Bronchial epithelial cell (primary cell): ENCODE measurements around the gene WASL. TPM values are rescaled to one million over a fixed set of nuclear protein-coding genes. Genes with fewer than 3 reads are reported as not detected.

Experiments used
- DNase-seq: peaks from one replicate; pipeline ENCODE4 v3.0.0-alpha.2; 2010; ENCODE audit warnings: low read depth
- FAIRE-seq: peaks from 2 replicates; lab custom pipeline; 2011; peaks lifted over from hg19 to GRCh38; lab: Jason Lieb, UNC
- H3K27me3 ChIP-seq: 2 replicates; pipeline ENCODE4 v1.5.1; 2011; ENCODE audit warnings: low read length; ENCODE audit not compliant: control insufficient read depth, insufficient read depth
- H3K36me3 ChIP-seq: 2 replicates; pipeline ENCODE4 v1.5.1; 2011; ENCODE audit warnings: low read length; ENCODE audit not compliant: control insufficient read depth, insufficient read depth
- H3K4me3 ChIP-seq: 2 replicates; pipeline ENCODE4 v1.5.1; 2011; ENCODE audit warnings: mild to moderate bottlenecking, low read depth, low read length, control low read depth
- total RNA-seq: library from RNA; depleted of rRNA; stranded (reverse); fragments of >200 nt; gene quantifications from 2 replicates; pipeline ENCODE4 v1.2.1, GENCODE V29; 2014
- TF ChIP-seq, protein P1 (sequence below): IDR thresholded peaks from 2 replicates; pipeline ENCODE4 v1.5.1; 2011; ENCODE audit warnings: mild to moderate bottlenecking, moderate library complexity, low read length, control low read depth, inconsistent platforms; ENCODE audit not compliant: insufficient read depth, severe bottlenecking

Gene WASL
- total RNA-seq, 1 donor from 2014 or later: 15.0 TPM

DNA sequence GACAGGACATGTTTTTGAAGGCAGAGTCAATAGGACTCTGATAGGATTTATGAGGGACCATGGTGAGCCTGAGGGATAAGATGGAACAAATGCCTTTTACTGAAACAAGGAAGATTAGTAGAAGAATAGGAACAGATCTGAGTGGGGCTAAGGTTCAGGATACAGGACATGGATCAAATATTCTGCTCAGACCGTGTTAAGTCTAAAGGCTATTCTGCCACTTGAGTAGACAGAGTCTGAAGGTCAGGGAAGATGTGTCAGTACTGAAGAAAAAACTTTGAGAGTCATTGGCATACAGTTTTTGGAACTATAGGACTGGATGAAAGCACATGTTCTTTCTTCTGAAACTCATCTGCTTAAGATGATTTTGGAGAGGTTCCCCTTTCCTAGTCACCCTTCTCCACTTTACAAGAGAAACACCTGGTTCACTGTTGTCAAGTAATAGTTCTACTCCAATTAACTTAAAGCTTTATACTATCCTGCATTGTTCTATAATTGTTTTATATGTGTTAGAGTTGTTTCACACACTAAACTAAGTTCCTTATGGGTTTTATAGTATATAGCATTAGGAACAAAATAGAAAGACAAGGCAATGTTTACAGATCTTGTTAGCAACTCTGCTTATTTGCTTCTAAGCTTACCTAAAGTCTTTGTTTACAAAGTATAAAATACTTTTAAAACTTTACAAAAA, 43.4 kb downstream of the WASL start:
- TF ChIP-seq, protein P1, sequence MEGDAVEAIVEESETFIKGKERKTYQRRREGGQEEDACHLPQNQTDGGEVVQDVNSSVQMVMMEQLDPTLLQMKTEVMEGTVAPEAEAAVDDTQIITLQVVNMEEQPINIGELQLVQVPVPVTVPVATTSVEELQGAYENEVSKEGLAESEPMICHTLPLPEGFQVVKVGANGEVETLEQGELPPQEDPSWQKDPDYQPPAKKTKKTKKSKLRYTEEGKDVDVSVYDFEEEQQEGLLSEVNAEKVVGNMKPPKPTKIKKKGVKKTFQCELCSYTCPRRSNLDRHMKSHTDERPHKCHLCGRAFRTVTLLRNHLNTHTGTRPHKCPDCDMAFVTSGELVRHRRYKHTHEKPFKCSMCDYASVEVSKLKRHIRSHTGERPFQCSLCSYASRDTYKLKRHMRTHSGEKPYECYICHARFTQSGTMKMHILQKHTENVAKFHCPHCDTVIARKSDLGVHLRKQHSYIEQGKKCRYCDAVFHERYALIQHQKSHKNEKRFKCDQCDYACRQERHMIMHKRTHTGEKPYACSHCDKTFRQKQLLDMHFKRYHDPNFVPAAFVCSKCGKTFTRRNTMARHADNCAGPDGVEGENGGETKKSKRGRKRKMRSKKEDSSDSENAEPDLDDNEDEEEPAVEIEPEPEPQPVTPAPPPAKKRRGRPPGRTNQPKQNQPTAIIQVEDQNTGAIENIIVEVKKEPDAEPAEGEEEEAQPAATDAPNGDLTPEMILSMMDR: no peak
- no peak for FAIRE-seq
- H3K4me3 ChIP-seq: no peak overlapping the region
- H3K27me3 ChIP-seq: no peaks in the 10 kb centered on the region
- DNase-seq: no peak
- peaks cover 3% of the 10 kb centered on the region for H3K36me3 ChIP-seq

DNA sequence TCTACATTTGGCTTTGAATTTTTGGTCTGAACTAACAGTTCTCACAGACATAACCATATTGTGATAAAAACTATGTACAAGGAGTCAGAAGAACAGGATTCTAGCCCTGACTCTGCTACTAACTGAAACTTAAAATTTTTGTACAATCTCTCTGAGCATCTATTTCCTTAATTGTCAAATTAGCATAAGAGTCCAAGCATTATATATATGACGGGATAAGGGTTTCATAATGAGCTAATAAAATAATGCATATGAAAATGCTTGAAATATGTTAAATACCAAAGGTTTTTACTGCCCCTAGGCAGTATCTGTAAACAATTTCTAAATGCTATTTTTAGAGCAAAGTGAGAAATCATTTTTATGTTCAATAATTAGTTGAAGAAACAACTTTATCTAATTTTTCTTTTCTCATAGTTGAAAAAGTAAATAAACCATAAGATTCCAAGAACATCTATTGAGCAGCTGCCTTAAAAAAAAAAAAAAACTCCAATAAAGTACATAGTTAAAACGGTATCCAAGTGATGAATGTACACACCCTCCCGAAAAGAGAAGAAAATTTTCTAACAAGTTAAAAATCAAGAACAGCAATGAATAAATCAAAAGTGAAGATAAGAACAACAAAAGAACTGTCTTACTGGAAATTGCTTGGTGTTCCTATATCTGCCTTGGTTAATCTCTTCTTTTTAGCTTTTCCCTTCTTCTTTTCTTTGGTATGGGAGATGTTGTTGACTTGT, 52.7 kb downstream of the WASL start:
- TF ChIP-seq, protein P1: no peak
- no peak for FAIRE-seq
- DNase-seq: no peak
- no peak overlapping the region for H3K4me3 ChIP-seq
- H3K36me3 ChIP-seq: peaks cover 8% of the 10 kb centered on the region
- no peaks in the 10 kb centered on the region for H3K27me3 ChIP-seq

GRCh38 chr7:123692471-123692877, 56.3 kb downstream of the WASL start:
- FAIRE-seq (no peak), DNase-seq (no peak)
- H3K4me3 ChIP-seq: no peak overlapping the region
- no peaks in the 10 kb centered on the region for H3K27me3 ChIP-seq
- peaks cover 5% of the 10 kb centered on the region for H3K36me3 ChIP-seq
- TF ChIP-seq, protein P1: no peak

DNA sequence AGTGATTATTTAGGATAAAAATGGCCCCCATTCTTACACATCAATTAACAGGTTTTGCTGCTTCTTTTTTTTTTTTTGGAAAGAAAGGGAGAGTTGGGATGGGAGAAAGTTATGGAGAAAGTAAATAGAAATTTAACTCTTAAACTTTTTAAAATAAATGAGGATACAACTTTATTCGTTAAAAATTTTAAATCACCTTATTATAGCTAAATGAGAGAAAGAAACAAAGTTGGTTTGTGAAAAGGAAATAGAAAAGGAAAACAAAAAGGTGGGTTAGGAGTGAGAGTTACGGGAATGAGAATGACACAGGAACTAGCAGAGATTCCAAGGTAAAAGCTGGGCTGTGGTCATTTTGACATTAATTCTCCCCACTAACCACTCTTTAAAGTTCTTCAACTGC, 58.3 kb downstream of the WASL start:
- Histone ChIP-seq H3K36me3 (peaks cover 5% of the 10 kb centered on the region), H3K4me3 (no peak overlapping the region), H3K27me3 (no peaks in the 10 kb centered on the region)
- FAIRE-seq (no peak), DNase-seq (no peak)
- TF ChIP-seq, protein P1: no peak

- TF ChIP-seq, protein P1: no peak
- Histone ChIP-seq H3K36me3 (peaks cover 5% of the 10 kb centered on the region), H3K4me3 (no peak overlapping the region), H3K27me3 (no peaks in the 10 kb centered on the region)
- DNase-seq: no peak
- no peak for FAIRE-seq
Observed at GRCh38 chr7:123689250-123689649, 59.6 kb downstream of the WASL start.

DNA sequence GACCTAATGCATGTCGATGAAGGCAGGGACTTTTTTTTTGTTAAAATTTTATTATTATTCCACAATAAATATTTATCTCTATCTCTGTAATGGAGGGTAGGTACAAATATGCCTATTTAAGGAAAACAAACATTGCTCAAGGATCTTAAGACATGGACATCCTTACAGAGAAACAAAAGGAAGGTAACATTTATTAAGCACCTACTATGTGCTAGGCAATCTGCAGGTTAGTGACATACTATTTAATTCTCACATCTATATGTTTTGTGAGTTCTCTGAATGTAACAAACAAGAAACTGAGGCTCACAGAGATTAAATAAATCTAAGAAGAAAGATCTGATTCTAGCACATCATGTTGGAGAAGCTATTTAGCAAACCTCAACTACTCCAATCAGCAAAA, 61.1 kb downstream of the WASL start:
- peaks cover 5% of the 10 kb centered on the region for H3K36me3 ChIP-seq
- DNase-seq (no peak), FAIRE-seq (no peak)
- no peak overlapping the region for H3K4me3 ChIP-seq
- H3K27me3 ChIP-seq: no peaks in the 10 kb centered on the region
- TF ChIP-seq, protein P1: no peak
